ENCODE data around the gene NUP153.
A peak's percentile ranks its signal among the peaks of the same experiment; 100 is the strongest.
"Not testable (repeated sequence)": the region's sequence is repeated elsewhere in the genome, so short reads cannot be mapped to it uniquely, and the experiment has no call there.

NUP153 gene

GRCh38 chr6:17706580-17707370 is at the start of gene NUP153:
TSS of gene NUP153 (minus strand) at chr6:17706925. CDS start at chr6:17706387, 538 bp downstream.
- H3K4me3 ChIP-seq (ENCODE audit: low read length): peak within 1 kb of the TSS; percentile 82
- peaks cover 16% of the 10 kb centered on the region for H3F3A ChIP-seq (ENCODE audit: control insufficient read depth, insufficient read depth)
- H3K4me2 ChIP-seq (ENCODE audit: low read length): peak within 1 kb of the TSS; percentile 77
- H3K36me3 ChIP-seq (ENCODE audit: control insufficient read depth, low read length): peaks cover 49% of the 10 kb centered on the region
- TF ChIP-seq EZH2phosphoT487 (IDR thresholded peaks at IDR 0.05; ENCODE audit: borderline replicate concordance, low read length) (no peak), CTCF (IDR thresholded peaks at IDR 0.05; ENCODE audit: low read depth, low read length, poor library complexity, severe bottlenecking) (no peak)
- no peaks in the 10 kb centered on the region for H3K9me2 ChIP-seq (replicated peaks; ENCODE audit: control insufficient read depth, low read length)
- H3K79me2 ChIP-seq (ENCODE audit: control insufficient read depth, low read length): peaks cover 64% of the 10 kb centered on the region
- H4K20me1 ChIP-seq (ENCODE audit: control insufficient read depth, insufficient read depth, low read depth, low read length): peaks cover 7% of the 10 kb centered on the region
- H3K9me3 ChIP-seq (ENCODE audit: control insufficient read depth, insufficient read depth, low read length): no peaks in the 10 kb centered on the region
- peak within 1 kb of the TSS; percentile 91 for H3K27ac ChIP-seq (ENCODE audit: low read depth, low read length)
- no peaks in the 10 kb centered on the region for H3K27me3 ChIP-seq (ENCODE audit: control insufficient read depth, low read length)
- H3K4me1 ChIP-seq (ENCODE audit: control insufficient read depth, low read length): peaks cover 26% of the 10 kb centered on the region

GRCh38 chr6:17754254-17754653 is 47.5 kb upstream of the NUP153 start:
- Histone ChIP-seq H3K79me2 (ENCODE audit: control insufficient read depth, low read length) (no peaks in the 10 kb centered on the region), H3K9me3 (ENCODE audit: control insufficient read depth, insufficient read depth, low read length) (no peaks in the 10 kb centered on the region), H3K27ac (ENCODE audit: low read depth, low read length) (no peak overlapping the region), H4K20me1 (ENCODE audit: control insufficient read depth, insufficient read depth, low read depth, low read length) (no peaks in the 10 kb centered on the region), H3K4me3 (ENCODE audit: low read length) (no peak overlapping the region), H3F3A (ENCODE audit: control insufficient read depth, insufficient read depth) (no peaks in the 10 kb centered on the region), H3K9me2 (replicated peaks; ENCODE audit: control insufficient read depth, low read length) (no peaks in the 10 kb centered on the region), H3K4me1 (ENCODE audit: control insufficient read depth, low read length) (no peaks in the 10 kb centered on the region), H3K27me3 (ENCODE audit: control insufficient read depth, low read length) (no peaks in the 10 kb centered on the region), H3K36me3 (ENCODE audit: control insufficient read depth, low read length) (no peaks in the 10 kb centered on the region), H3K4me2 (ENCODE audit: low read length) (no peak overlapping the region)
- TF ChIP-seq CTCF (IDR thresholded peaks at IDR 0.05; ENCODE audit: low read depth, low read length, poor library complexity, severe bottlenecking): no peak
- TF ChIP-seq EZH2phosphoT487 (IDR thresholded peaks at IDR 0.05; ENCODE audit: borderline replicate concordance, low read length): no peak

GRCh38 chr6:17745324-17745723 is 38.6 kb upstream of the NUP153 start:
- not testable (repeated sequence) for H3K9me2 ChIP-seq (replicated peaks; ENCODE audit: control insufficient read depth, low read length); H3K79me2 ChIP-seq (ENCODE audit: control insufficient read depth, low read length); H3K4me3 ChIP-seq (ENCODE audit: low read length); H3K36me3 ChIP-seq (ENCODE audit: control insufficient read depth, low read length); H3K27me3 ChIP-seq (ENCODE audit: control insufficient read depth, low read length); H3K9me3 ChIP-seq (ENCODE audit: control insufficient read depth, insufficient read depth, low read length); H3F3A ChIP-seq (ENCODE audit: control insufficient read depth, insufficient read depth); H3K4me2 ChIP-seq (ENCODE audit: low read length); H4K20me1 ChIP-seq (ENCODE audit: control insufficient read depth, insufficient read depth, low read depth, low read length); H3K27ac ChIP-seq (ENCODE audit: low read depth, low read length)
- H3K4me1 ChIP-seq (ENCODE audit: control insufficient read depth, low read length): peaks cover 15% of the 10 kb centered on the region

- not testable (repeated sequence) for H3K4me2 ChIP-seq (ENCODE audit: low read length); H3K9me2 ChIP-seq (replicated peaks; ENCODE audit: control insufficient read depth, low read length); H4K20me1 ChIP-seq (ENCODE audit: control insufficient read depth, insufficient read depth, low read depth, low read length); H3K36me3 ChIP-seq (ENCODE audit: control insufficient read depth, low read length); H3K79me2 ChIP-seq (ENCODE audit: control insufficient read depth, low read length); H3K9me3 ChIP-seq (ENCODE audit: control insufficient read depth, insufficient read depth, low read length); H3K4me3 ChIP-seq (ENCODE audit: low read length); H3K27ac ChIP-seq (ENCODE audit: low read depth, low read length); H3F3A ChIP-seq (ENCODE audit: control insufficient read depth, insufficient read depth); H3K27me3 ChIP-seq (ENCODE audit: control insufficient read depth, low read length)
- peaks cover 15% of the 10 kb centered on the region for H3K4me1 ChIP-seq (ENCODE audit: control insufficient read depth, low read length)
These were observed 38.1 kb upstream of the NUP153 start for GRCh38 chr6:17744757-17745308.

Measured in DOHH2 (cell line).